Neural cell (in vitro differentiated cells): ENCODE data around the gene HPS4. TPM values are rescaled to one million over a fixed set of nuclear protein-coding genes. Genes with fewer than 3 reads are reported as not detected.

Experiments used
- H2AFZ ChIP-seq: fragments of 200-600, 300-800 bp; sonication (generic), shearing (Covaris generic); 2 replicates; pipeline ENCODE4 v1.6.0; 2014; ENCODE audit warnings: low read depth, mild to moderate bottlenecking, antibody characterized with exemption, low read length, moderate library complexity
- H3F3A ChIP-seq: fragments of 200-600 bp; shearing (Covaris generic); 2 replicates; pipeline ENCODE4 v1.6.1; 2016; ENCODE audit warnings: mild to moderate bottlenecking, moderate library complexity, mixed read lengths, antibody characterized with exemption, low read length; ENCODE audit not compliant: insufficient read depth, poor library complexity, severe bottlenecking
- H3K27ac ChIP-seq: fragments of 200-600, 300-800 bp; sonication (generic), shearing (Covaris generic); 2 replicates; pipeline ENCODE4 v1.5.1; 2014; ENCODE audit warnings: mild to moderate bottlenecking, low read length, moderate library complexity
- H3K27me3 ChIP-seq: fragments of 300-800, 200-600 bp; sonication (generic), shearing (Covaris generic); 2 replicates; pipeline ENCODE4 v1.6.0; 2014; ENCODE audit warnings: mild to moderate bottlenecking, low read depth, low read length, moderate library complexity; ENCODE audit not compliant: insufficient read depth
- H3K36me3 ChIP-seq: fragments of 300-800, 200-600 bp; sonication (generic), shearing (Covaris generic); 2 replicates; pipeline ENCODE4 v1.5.1; 2014; ENCODE audit warnings: mild to moderate bottlenecking, antibody characterized with exemption, low read length, moderate library complexity; ENCODE audit not compliant: insufficient read depth
- H3K4me2 ChIP-seq: fragments of 300-800, 200-600 bp; sonication (generic), shearing (Covaris generic); 2 replicates; pipeline ENCODE4 v1.6.0; 2014; ENCODE audit warnings: mild to moderate bottlenecking, low read length
- H3K4me3 ChIP-seq: fragments of 300-800, 200-600 bp; sonication (generic), shearing (Covaris generic); 2 replicates; pipeline ENCODE4 v1.5.1; 2014; ENCODE audit warnings: mild to moderate bottlenecking, low read length, moderate library complexity
- H3K79me2 ChIP-seq: fragments of 200-600 bp; shearing (Covaris generic); replicated peaks from 2 replicates; pipeline ENCODE4 v1.6.0; 2014; ENCODE audit warnings: mild to moderate bottlenecking, low read length, moderate library complexity; ENCODE audit not compliant: insufficient read depth
- H3K9ac ChIP-seq: fragments of 300-800, 200-600 bp; sonication (generic), shearing (Covaris generic); 2 replicates; pipeline ENCODE4 v1.6.1; 2016; ENCODE audit warnings: mild to moderate bottlenecking, low read length, mixed read lengths
- H3K9me2 ChIP-seq: fragments of 200-600 bp; shearing (Covaris generic); 2 replicates; pipeline ENCODE4 v1.6.1; 2016; ENCODE audit warnings: mild to moderate bottlenecking, low read length, mixed read lengths; ENCODE audit not compliant: insufficient read depth
- H3K9me3 ChIP-seq: fragments of 200-600, 300-800 bp; sonication (generic), shearing (Covaris generic); 2 replicates; pipeline ENCODE4 v1.6.1; 2016; ENCODE audit warnings: mild to moderate bottlenecking, mixed run types, low read length, moderate library complexity, mixed read lengths
- H4K20me1 ChIP-seq: fragments of 200-600 bp; shearing (Covaris generic); 2 replicates; pipeline ENCODE4 v1.6.1; 2016; ENCODE audit warnings: mild to moderate bottlenecking, mixed run types; ENCODE audit not compliant: insufficient read depth
- CTCF ChIP-seq: fragments of 450-650 bp; IDR thresholded peaks from 2 replicates; pipeline ENCODE4 v1.5.1; 2014; ENCODE audit warnings: antibody characterized with exemption, mild to moderate bottlenecking, moderate library complexity; ENCODE audit not compliant: poor library complexity, severe bottlenecking
- EZH2 ChIP-seq: fragments of 200-600, 300-800 bp; shearing (Covaris generic), sonication (generic); IDR thresholded peaks from 2 replicates; pipeline ENCODE4 v1.6.1; 2014; ENCODE audit warnings: antibody characterized with exemption, low read length, borderline replicate concordance, mild to moderate bottlenecking; ENCODE audit not compliant: insufficient read depth, poor library complexity, severe bottlenecking
- MXI1 ChIP-seq: fragments of 450-650 bp; conservative IDR thresholded peaks from 2 replicates; pipeline ENCODE4 v1.6.1; 2014; ENCODE audit warnings: antibody characterized with exemption, mild to moderate bottlenecking; ENCODE audit not compliant: poor library complexity, severe bottlenecking
- POLR2AphosphoS5 ChIP-seq: IDR thresholded peaks from 2 replicates; pipeline ENCODE4 v1.6.1; 2012
- RAD21 ChIP-seq: fragments of 450-650 bp; conservative IDR thresholded peaks from 2 replicates; pipeline ENCODE4 v1.6.1; 2014; ENCODE audit warnings: antibody characterized with exemption, mild to moderate bottlenecking, moderate library complexity
- REST ChIP-seq: IDR thresholded peaks from 2 replicates; pipeline ENCODE4 v1.6.1; 2012; ENCODE audit warnings: borderline replicate concordance
- SMC3 ChIP-seq: fragments of 450-650 bp; conservative IDR thresholded peaks from 2 replicates; pipeline ENCODE4 v1.6.1; 2014; ENCODE audit warnings: antibody characterized with exemption, mild to moderate bottlenecking, moderate library complexity; ENCODE audit not compliant: poor library complexity
- TAF1 ChIP-seq: IDR thresholded peaks from 2 replicates; pipeline ENCODE4 v1.6.1; 2012; ENCODE audit warnings: low read depth
- polyA plus RNA-seq: library from polyadenylated mRNA; depleted of rRNA; stranded (reverse); fragments of >200 nt; gene quantifications from 2 replicates; pipeline ENCODE4 v1.2.3, GENCODE V29; 2014

HPS4 gene
- polyA plus RNA-seq, 1 donor from 2014 or later, result 54.1 TPM

GRCh38 chr22:26527167-26527566, 43.6 kb upstream of the HPS4 start:
- Histone ChIP-seq H4K20me1 (no peaks in the 10 kb centered on the region), H3K27ac (no peak overlapping the region), H3K36me3 (no peaks in the 10 kb centered on the region)

GRCh38 chr22:26525946-26526564, 42.5 kb upstream of the HPS4 start:
- H2AFZ ChIP-seq, result no peak overlapping the region
- no peaks in the 10 kb centered on the region for H3K79me2 ChIP-seq
- no peaks in the 10 kb centered on the region for H3K36me3 ChIP-seq
- H3K4me2 ChIP-seq, result no peak overlapping the region
- no peaks in the 10 kb centered on the region for H3K9me2 ChIP-seq
- H3K9me3 ChIP-seq, result no peaks in the 10 kb centered on the region
- no peaks in the 10 kb centered on the region for H3F3A ChIP-seq
- no peaks in the 10 kb centered on the region for H4K20me1 ChIP-seq
- H3K9ac ChIP-seq, result no peak overlapping the region
- H3K27me3 ChIP-seq, result no peaks in the 10 kb centered on the region
- H3K4me3 ChIP-seq, result no peak overlapping the region
- no peak overlapping the region for H3K27ac ChIP-seq
- TF ChIP-seq RAD21 (no peak), REST (no peak), EZH2 (no peak), SMC3 (no peak), CTCF (no peak), TAF1 (no peak), POLR2AphosphoS5 (no peak)

More at GRCh38 chr22:26527167-26527566, 43.6 kb upstream of the HPS4 start:
- no peak overlapping the region for H3K4me2 ChIP-seq
- H3K9ac ChIP-seq, result no peak overlapping the region
- no peaks in the 10 kb centered on the region for H3K9me2 ChIP-seq
- H2AFZ ChIP-seq, result no peak overlapping the region
- H3K27me3 ChIP-seq, result no peaks in the 10 kb centered on the region
- TF ChIP-seq RAD21, result no peak
- TF ChIP-seq POLR2AphosphoS5, result no peak
- no peak for TF ChIP-seq MXI1
- no peak for TF ChIP-seq TAF1
- TF ChIP-seq REST, result no peak
- no peak for TF ChIP-seq CTCF
- no peaks in the 10 kb centered on the region for H3K9me3 ChIP-seq
- no peak overlapping the region for H3K4me3 ChIP-seq
- no peaks in the 10 kb centered on the region for H3K79me2 ChIP-seq
- H3F3A ChIP-seq, result no peaks in the 10 kb centered on the region
